NB4 (cell line): ENCODE measurements around the gene PTMA.
"Not testable (repeated sequence)": the region's sequence is repeated elsewhere in the genome, so short reads cannot be mapped to it uniquely, and the experiment has no call there.

Experiments used
- DNase-seq: peaks from one replicate; pipeline ENCODE4 v3.0.0; 2010; ENCODE audit warnings: low read depth
- H3K4me3 ChIP-seq: one replicate; pipeline ENCODE4 v1.5.1; 2011; ENCODE audit warnings: mild to moderate bottlenecking, low read depth, low read length, moderate library complexity
- MYC ChIP-seq: IDR thresholded peaks from 2 replicates; pipeline ENCODE4 v1.6.1; 2011; ENCODE audit warnings: low read depth, low read length
- POLR2A ChIP-seq: IDR thresholded peaks from 2 replicates; pipeline ENCODE4 v1.6.1; 2011; ENCODE audit warnings: mild to moderate bottlenecking; ENCODE audit not compliant: insufficient read length; ENCODE audit errors: extremely low read depth
- TF ChIP-seq, protein P1 (sequence below): IDR thresholded peaks from 2 replicates; pipeline ENCODE4 v1.6.1; 2011; ENCODE audit warnings: low read depth, low read length
- TF ChIP-seq, protein P2 (sequence below): IDR thresholded peaks from one replicate; pipeline ENCODE4 v1.5.1; 2012; ENCODE audit warnings: low read depth, low read length

The PTMA gene, protein sequence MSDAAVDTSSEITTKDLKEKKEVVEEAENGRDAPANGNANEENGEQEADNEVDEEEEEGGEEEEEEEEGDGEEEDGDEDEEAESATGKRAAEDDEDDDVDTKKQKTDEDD

DNA sequence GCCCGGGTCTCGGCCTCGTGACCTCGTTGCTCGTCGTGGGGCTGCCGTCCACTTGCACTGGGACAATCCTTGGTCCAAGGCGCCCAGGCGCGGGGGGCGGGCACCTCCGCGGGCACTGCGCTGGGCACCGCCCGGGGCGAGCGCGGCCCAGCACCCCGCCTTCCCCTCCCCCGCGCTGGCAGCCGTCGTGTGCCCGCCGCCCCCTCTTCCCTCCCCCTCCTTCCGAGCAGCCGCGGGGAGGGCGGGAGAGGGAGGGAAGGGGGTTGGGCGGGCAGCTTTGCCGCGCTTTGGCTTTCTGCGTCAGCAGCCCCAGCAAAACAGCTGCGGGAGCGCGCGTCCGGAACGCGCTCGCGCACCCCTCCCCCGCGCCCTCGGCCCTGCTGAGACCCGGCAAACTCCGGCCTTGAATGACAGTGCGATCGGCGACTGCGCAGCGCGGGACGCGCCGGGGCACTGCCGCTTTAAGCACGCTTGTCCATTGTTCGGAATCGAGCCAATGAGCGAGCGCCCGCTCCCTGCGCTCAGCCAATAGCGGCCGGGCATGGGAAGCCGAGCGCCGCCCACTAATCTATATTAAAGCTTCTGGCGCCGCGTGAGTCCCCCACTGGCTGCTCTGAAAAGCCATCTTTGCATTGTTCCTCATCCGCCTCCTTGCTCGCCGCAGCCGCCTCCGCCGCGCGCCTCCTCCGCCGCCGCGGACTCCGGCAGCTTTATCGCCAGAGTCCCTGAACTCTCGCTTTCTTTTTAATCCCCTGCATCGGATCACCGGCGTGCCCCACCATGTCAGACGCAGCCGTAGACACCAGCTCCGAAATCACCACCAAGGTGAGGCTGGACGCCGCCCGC is at the start of gene PTMA:
PTMA (plus strand) TSS at position 599 of the 846 bp plus-strand sequence; CDS start at position 781, 182 bp downstream.
- H3K4me3 ChIP-seq = peak within 1 kb of the TSS; percentile 97
- peak; percentile 100 for DNase-seq
- TF ChIP-seq, protein P1, sequence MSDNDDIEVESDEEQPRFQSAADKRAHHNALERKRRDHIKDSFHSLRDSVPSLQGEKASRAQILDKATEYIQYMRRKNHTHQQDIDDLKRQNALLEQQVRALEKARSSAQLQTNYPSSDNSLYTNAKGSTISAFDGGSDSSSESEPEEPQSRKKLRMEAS = peak; percentile 24
- TF ChIP-seq, protein P2, sequence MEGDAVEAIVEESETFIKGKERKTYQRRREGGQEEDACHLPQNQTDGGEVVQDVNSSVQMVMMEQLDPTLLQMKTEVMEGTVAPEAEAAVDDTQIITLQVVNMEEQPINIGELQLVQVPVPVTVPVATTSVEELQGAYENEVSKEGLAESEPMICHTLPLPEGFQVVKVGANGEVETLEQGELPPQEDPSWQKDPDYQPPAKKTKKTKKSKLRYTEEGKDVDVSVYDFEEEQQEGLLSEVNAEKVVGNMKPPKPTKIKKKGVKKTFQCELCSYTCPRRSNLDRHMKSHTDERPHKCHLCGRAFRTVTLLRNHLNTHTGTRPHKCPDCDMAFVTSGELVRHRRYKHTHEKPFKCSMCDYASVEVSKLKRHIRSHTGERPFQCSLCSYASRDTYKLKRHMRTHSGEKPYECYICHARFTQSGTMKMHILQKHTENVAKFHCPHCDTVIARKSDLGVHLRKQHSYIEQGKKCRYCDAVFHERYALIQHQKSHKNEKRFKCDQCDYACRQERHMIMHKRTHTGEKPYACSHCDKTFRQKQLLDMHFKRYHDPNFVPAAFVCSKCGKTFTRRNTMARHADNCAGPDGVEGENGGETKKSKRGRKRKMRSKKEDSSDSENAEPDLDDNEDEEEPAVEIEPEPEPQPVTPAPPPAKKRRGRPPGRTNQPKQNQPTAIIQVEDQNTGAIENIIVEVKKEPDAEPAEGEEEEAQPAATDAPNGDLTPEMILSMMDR = no peak
- TF ChIP-seq POLR2A (peak; percentile 96), MYC (no peak; the same call in 1 of the 2 replicates)

DNA sequence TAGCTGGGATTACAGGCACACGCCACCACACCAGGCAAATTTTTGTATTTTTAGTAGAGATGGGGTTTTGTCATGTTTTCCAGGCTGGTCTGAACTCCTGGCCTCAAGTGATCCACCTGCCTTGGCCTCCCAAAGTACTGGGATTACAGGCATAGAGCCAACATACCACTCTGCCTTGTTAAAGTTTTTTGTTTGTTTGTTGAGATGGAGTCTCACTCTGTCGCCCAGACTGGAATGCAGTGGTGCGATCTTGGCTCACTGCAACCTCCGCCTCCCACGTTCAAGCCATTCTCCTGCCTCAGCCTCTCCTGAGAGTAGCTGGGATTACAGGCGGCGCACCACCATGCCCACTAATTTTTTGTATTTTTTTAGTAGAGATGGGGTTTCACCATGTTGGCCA is 48.3 kb upstream of the PTMA start:
- DNase-seq = not testable (repeated sequence)

DNA sequence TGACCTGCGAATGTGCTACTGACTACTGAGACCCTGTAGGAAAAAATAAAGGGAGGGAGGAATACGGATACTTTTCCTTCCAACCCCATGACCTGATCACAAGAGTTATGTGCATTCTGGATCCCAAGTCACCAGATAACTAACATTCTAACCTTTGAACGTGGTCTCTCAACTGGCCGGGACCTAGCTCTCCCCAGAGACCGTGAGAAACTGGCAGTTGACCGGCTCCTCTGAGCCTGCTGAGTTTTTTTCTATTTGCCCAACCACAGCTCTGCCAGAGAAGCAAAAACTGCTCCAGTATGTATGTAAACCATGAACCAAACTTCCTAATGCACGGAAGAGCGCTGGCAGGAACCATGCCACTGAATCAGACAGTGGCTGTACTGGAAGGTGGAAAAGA is 47.5 kb upstream of the PTMA start:
- H3K4me3 ChIP-seq = peak overlapping the region; percentile 46
- TF ChIP-seq POLR2A (peak; percentile 31), MYC (peak; percentile 18; the same call in 1 of the 2 replicates)
- TF ChIP-seq, protein P2 = no peak
- TF ChIP-seq, protein P1 = no peak
- DNase-seq = peak; percentile 92

More for the DNA sequence above, 48.3 kb upstream of the PTMA start:
- H3K4me3 ChIP-seq = not testable (repeated sequence)

DNA sequence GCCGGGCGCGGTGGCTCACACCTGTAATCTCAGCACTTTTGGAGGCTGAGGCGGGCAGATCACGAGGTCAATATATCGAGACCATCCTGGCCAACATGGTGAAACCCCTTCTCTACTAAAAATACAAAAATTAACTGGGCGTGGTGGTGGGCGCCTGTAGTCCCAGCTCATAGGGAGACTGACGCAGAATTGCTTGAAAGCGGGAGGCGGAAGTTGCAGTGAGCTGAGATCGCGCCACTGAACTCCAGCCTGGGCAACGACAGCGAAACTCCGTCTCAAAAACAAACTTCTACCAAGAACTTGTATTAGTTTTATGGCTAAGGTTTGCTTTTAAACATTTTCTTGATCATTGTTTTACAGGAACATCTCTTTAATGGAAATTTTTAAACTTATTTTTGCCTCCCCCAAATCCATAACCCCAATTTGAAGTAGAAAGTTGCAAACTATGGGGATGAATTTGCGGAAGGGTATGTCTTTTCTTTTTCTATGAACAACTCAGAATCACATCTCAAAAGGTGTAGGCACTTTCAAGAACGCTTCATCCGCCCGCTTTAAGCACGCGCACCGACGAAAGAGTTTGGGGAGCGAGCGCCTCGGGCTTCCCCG is 46.8 kb upstream of the PTMA start:
- peak overlapping the region; percentile 71 for H3K4me3 ChIP-seq
- TF ChIP-seq, protein P2 = no peak
- 0 out of 2 replicates have a peak, but pooled peaks have one; percentile 1 for TF ChIP-seq MYC
- peak; percentile 78 for DNase-seq

DNA sequence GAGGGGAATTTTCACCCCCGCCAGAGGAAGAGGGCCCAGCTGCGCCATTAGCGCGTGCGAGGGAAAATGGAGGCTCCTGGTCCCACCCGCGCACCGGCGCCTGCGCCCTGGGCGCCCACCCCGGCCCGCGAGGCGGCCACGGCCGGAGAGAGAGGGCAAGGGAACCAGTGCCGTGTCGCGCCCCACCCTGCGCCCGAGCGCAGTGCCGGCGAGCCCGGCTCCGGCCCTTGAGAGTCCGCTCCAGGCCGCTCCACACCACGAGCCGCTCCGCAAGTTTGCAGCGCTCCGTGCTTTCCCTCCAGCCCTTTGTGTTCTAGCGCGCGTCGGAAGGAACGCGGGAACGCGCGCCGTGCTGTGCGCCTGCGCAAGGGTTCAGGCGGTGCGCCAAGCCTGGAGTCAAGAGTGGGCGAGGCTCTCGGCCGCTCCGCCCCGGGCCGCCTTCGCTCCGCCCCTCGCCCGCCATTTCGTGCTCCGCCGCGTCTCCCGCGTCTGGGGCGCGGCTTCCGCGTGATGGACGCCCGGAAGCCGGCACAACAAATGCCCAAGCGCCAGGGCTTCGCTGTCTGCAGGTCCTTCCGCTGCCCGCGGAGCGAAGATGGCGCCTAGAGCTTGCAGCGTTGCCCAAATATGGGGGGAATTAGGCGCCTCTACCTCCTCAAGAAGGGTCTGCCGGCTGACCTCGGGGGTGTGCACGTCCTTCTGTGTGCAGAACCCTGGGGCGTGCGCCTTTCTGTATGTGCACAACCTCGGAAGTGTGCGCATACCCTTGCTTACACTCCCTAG is 46.1 kb upstream of the PTMA start:
- TF ChIP-seq MYC (peak; percentile 85), POLR2A (no peak)
- TF ChIP-seq, protein P2 = no peak
- TF ChIP-seq, protein P1 = peak; percentile 73
- H3K4me3 ChIP-seq = peak overlapping the region; percentile 71
- DNase-seq = peak; percentile 100

DNA sequence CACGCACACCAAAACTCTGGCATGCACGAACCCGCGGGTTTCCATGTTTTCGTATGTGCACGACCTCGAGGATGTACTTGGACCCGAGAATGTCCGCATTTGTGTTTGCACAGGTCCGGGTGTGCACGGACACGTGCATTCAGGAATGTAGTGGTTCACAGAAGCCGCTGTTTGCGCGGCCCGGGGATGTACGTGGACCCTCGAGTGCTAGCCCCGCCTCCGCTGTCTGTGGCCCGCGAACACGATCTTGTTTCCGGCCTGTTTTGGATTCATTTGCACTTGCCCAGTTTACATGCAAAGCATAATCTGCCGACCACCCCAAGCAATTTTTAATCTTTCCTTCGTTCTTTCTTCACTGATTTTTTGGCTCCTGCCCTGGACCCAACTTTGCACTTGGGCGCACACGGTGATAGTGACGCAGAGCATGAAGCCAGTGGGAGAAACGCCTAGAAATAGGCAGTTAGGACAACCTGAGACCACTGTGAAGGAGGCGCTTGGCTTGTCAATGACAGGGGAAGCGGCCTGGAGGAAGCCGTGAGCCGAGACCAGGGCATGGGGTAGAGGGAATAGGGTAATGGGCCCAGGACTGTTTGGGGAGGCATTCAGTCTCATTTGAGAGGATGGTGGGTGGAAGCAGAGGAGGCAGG is 45.4 kb upstream of the PTMA start:
- no peak for DNase-seq
- H3K4me3 ChIP-seq = peak overlapping the region; percentile 47
- TF ChIP-seq, protein P2 = no peak
